GM18526 (cell line): ENCODE data around the gene SLC23A3.
A peak's percentile ranks its signal among the peaks of the same experiment; 100 is the strongest.

ENCODE experiments used
- POLR2A ChIP-seq: IDR thresholded peaks from 3 replicates; pipeline ENCODE4 v1.6.1; 2011; ENCODE audit not compliant: insufficient read length; ENCODE audit errors: extremely low read depth

SLC23A3 gene

GRCh38 chr2:219207134-219207883 is 37.5 kb upstream of the SLC23A3 start:
- no peak for TF ChIP-seq POLR2A

- TF ChIP-seq POLR2A = peak; percentile 98
Measured at GRCh38 chr2:219206328-219207133, 36.7 kb upstream of the SLC23A3 start, which contains the start of gene ZFAND2B. TSS of gene ZFAND2B (plus strand) at chr2:219206782. CDS start at chr2:219206988, 206 bp downstream.

- no peak for TF ChIP-seq POLR2A
Measured at GRCh38 chr2:219205981-219206327, 36.1 kb upstream of the SLC23A3 start.

- TF ChIP-seq POLR2A = no peak
Measured at GRCh38 chr2:219205165-219205538, 35.3 kb upstream of the SLC23A3 start.

- no peak for TF ChIP-seq POLR2A
Measured at GRCh38 chr2:219204425-219205164, 34.8 kb upstream of the SLC23A3 start.

- no peak for TF ChIP-seq POLR2A
Measured at GRCh38 chr2:219199470-219200211, 29.8 kb upstream of the SLC23A3 start.

- no peak for TF ChIP-seq POLR2A
Measured at GRCh38 chr2:219198974-219199373, 29.1 kb upstream of the SLC23A3 start.

DNA sequence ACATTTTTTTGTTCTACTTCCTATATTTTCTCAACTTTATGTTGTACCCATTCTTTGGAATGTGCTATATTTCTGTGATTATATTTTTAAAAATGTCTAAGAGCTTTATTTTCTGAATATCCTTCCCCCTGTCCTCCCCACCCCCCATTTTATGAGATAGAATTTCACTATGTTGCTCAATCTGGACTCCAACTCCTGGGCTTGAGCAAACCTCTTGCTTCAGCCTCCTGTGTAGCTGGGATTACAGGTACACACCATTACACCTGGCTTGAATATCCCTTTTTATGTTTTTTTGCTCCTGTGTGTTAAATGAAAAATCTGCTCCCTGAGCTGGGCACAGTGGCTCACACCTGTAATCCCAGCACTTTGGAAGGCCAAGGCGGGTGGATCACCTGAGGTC is 27.6 kb upstream of the SLC23A3 start:
- TF ChIP-seq POLR2A = no peak

GRCh38 chr2:219186754-219187456 is 17.1 kb upstream of the SLC23A3 start:
- TF ChIP-seq POLR2A = no peak

DNA sequence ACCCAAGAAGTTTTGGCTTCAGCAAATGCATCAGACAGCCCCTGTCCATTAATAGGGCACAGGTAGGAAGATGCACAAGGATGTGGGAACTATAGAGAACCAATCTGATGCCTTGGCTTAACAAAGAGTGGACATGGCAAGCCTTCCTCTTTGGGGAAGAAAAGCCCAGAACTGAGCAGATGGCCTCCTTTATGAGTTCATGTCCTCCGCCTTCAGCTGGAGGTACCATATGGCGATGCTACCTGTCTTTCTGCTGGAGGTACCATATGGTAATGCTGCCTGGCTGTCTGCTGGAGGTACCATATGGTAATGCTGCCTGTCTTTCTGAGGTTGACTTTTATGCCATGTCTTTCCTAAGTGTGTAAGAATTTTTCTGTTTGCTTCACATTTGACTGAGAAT is 14.3 kb upstream of the SLC23A3 start:
- TF ChIP-seq POLR2A = no peak

- no peak for TF ChIP-seq POLR2A
Measured at GRCh38 chr2:219183151-219183772, 13.4 kb upstream of the SLC23A3 start.

DNA sequence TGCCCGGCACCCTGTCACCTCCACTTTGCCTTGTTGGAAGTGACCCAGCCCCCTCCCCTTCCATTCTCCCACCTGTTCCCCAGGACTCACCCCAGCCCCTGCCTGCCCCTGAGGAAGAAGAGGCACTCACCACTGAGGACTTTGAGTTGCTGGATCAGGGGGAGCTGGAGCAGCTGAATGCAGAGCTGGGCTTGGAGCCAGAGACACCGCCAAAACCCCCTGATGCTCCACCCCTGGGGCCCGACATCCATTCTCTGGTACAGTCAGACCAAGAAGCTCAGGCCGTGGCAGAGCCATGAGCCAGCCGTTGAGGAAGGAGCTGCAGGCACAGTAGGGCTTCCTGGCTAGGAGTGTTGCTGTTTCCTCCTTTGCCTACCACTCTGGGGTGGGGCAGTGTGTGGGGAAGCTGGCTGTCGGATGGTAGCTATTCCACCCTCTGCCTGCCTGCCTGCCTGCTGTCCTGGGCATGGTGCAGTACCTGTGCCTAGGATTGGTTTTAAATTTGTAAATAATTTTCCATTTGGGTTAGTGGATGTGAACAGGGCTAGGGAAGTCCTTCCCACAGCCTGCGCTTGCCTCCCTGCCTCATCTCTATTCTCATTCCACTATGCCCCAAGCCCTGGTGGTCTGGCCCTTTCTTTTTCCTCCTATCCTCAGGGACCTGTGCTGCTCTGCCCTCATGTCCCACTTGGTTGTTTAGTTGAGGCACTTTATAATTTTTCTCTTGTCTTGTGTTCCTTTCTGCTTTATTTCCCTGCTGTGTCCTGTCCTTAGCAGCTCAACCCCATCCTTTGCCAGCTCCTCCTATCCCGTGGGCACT is 12.7 kb upstream of the SLC23A3 start:
- no peak for TF ChIP-seq POLR2A

- TF ChIP-seq POLR2A = no peak
Measured at GRCh38 chr2:219181531-219181930, 11.7 kb upstream of the SLC23A3 start.
